NB4 (cell line): ENCODE data around the gene BMPER.

Experiments
- DNase-seq: peaks from one replicate; pipeline ENCODE4 v3.0.0; 2010; ENCODE audit warnings: low read depth
- H3K4me3 ChIP-seq: one replicate; pipeline ENCODE4 v1.5.1; 2011; ENCODE audit warnings: mild to moderate bottlenecking, low read depth, low read length, moderate library complexity
- MYC ChIP-seq: IDR thresholded peaks from 2 replicates; pipeline ENCODE4 v1.6.1; 2011; ENCODE audit warnings: low read depth, low read length
- POLR2A ChIP-seq: IDR thresholded peaks from 2 replicates; pipeline ENCODE4 v1.6.1; 2011; ENCODE audit warnings: mild to moderate bottlenecking; ENCODE audit not compliant: insufficient read length; ENCODE audit errors: extremely low read depth
- TF ChIP-seq, protein P1 (sequence below): IDR thresholded peaks from 2 replicates; pipeline ENCODE4 v1.6.1; 2011; ENCODE audit warnings: low read depth, low read length
- TF ChIP-seq, protein P2 (sequence below): IDR thresholded peaks from one replicate; pipeline ENCODE4 v1.5.1; 2012; ENCODE audit warnings: low read depth, low read length

The BMPER gene

DNA sequence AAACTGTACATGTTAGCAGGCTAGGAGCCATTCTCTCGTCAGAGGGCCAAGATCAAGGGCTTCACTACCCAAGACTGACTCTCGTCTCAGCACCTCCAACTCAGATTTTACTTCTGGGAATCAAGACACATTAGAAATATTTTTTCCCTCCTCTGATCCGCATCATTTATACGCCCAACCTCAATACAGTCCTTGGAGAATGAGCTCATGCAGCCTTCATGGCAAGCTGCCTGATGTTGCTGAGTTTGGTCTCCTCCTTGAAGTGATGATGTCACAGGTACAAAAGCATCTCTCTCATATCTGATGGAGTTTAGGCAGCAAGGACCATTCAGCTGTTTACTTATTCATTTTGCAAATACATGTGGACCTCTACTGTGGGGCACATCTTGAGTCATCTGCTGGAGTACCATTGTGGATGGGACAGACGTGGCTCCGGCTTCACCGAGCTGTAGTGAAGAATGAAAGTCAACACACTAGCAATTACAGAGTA, 114.0 kb downstream of the BMPER start:
- no peak overlapping the region for H3K4me3 ChIP-seq
- TF ChIP-seq MYC (no peak), POLR2A (no peak)
- TF ChIP-seq, protein P1, sequence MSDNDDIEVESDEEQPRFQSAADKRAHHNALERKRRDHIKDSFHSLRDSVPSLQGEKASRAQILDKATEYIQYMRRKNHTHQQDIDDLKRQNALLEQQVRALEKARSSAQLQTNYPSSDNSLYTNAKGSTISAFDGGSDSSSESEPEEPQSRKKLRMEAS, result no peak
- TF ChIP-seq, protein P2, sequence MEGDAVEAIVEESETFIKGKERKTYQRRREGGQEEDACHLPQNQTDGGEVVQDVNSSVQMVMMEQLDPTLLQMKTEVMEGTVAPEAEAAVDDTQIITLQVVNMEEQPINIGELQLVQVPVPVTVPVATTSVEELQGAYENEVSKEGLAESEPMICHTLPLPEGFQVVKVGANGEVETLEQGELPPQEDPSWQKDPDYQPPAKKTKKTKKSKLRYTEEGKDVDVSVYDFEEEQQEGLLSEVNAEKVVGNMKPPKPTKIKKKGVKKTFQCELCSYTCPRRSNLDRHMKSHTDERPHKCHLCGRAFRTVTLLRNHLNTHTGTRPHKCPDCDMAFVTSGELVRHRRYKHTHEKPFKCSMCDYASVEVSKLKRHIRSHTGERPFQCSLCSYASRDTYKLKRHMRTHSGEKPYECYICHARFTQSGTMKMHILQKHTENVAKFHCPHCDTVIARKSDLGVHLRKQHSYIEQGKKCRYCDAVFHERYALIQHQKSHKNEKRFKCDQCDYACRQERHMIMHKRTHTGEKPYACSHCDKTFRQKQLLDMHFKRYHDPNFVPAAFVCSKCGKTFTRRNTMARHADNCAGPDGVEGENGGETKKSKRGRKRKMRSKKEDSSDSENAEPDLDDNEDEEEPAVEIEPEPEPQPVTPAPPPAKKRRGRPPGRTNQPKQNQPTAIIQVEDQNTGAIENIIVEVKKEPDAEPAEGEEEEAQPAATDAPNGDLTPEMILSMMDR, result no peak
- DNase-seq, result no peak

DNA sequence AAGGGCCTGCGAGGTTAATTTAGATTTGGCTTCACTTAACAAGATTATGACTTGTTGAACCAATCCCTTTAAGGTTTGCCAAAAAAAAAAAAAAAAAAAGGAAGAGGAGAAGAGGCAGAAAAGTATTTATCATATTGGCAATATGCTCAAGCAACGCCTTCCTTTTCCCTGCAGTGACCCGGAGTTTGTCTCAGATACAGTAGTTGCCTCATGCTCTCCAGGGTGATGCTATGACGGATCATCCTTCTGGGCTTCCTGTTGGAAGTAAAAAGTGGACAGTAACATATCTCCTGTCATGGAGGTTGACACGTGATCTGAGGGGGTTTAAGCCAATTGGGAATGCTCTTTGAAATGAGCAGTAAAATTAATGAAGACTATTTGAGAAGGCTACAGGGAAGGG, 117.3 kb downstream of the BMPER start:
- no peak for DNase-seq
- H3K4me3 ChIP-seq, result no peak overlapping the region
- TF ChIP-seq, protein P2, result no peak
- no peak for TF ChIP-seq POLR2A
- TF ChIP-seq, protein P1, result no peak

DNA sequence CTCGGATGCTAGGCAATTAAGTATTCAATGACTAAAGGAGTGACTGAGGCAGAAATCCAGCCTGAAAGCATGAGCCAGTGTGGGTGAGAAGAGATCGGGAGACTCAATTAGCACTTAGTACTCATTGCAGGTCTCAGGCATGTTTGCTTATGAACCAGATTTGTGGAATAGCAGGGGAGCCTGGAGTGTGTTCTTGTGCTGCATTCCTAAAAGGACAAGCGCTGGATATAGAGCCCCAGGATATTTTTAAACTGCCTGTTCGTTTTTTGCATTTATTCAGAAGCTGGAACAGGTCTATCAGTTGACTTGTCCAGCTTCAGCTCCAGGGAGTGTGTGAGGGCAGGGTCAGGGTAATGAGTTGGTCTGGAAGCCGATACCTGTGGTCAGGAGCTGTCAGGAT, 120.3 kb downstream of the BMPER start:
- DNase-seq, result no peak
- TF ChIP-seq, protein P2, result no peak
- TF ChIP-seq MYC (no peak), POLR2A (no peak)
- TF ChIP-seq, protein P1, result no peak

DNA sequence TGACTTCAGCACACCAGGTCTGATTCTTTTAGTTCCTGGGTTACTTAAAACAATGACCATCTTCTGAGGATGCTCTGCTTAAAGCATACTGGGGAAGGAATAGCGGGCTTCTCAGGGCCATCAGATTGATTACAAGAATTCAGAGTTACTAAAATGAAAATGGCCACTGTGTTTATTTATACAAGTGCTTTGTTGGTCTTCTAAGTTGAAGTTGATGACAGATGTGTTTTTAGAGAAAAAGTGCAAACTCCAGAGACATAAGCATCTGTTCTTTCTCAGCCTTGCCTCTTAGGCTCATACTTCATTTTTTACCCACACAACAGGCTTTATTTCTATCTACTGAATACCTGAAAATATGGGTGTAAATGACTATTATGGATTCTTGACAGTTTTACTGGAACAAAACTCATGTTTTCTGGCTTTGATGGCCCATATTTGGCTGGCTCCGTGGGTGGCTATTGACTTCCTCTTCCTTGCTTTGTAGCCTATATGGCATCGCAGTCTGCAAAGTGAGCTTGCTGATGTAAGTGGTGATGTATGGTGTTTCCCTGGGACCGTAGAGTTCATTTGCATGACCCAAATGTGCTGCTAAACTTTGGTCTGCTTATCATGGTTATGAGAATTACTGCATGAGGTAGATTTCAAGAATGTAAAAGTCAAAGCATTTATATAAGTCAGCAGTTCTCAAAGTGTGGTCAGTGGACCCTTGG, 121.3 kb downstream of the BMPER start:
- TF ChIP-seq, protein P1, result no peak
- TF ChIP-seq, protein P2, result no peak
- TF ChIP-seq MYC (no peak), POLR2A (no peak)
- DNase-seq, result no peak
- H3K4me3 ChIP-seq, result no peak overlapping the region

More for the DNA sequence above, 120.3 kb downstream of the BMPER start:
- H3K4me3 ChIP-seq, result no peak overlapping the region

DNA sequence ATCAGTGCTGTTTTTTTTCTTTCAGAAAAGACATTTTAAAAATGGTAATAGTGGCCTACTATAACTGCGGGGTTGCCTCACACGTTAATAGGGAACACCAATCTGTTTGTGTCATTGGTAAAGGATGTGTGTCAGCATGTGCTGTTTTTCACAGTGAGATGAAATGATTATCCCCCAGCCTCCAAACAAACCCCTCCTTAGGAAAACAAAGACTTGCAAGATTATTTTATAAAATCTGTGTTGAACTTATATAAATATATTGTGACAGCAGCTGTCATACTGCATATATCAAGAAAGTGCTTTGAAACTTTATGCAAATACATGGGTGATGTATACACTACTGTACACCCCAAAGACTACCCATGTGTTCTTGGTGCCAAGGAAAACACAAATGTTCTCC, 125.8 kb downstream of the BMPER start:
- no peak for DNase-seq
- TF ChIP-seq, protein P2, result no peak
- TF ChIP-seq, protein P1, result no peak
- no peak for TF ChIP-seq MYC
- TF ChIP-seq POLR2A, result no peak
- H3K4me3 ChIP-seq, result no peak overlapping the region
